Measurements from ENCODE around the gene PEX14. TPM values are rescaled to one million over a fixed set of nuclear protein-coding genes. Genes with fewer than 3 reads are reported as not detected.

The PEX14 gene
- total and polyA plus RNA-seq, 9 of the 15 experiments (the other 6 are each of a cell fraction or from before 2014, with no cell fraction given) = 2.6 to 45.7 (median 22.7) TPM

- 14% methylated on average over 16 of the region's 24 CpGs for WGBS (ENCODE audit: insufficient coverage, low coverage, missing lambda C conversion rate)
- TF ChIP-seq ZNF431 (CRISPR knock-in tag; IDR thresholded peaks at IDR 0.05) (no peak), ZNF140 (CRISPR knock-in tag; IDR thresholded peaks at IDR 0.05) (no peak), CEBPB (tag; IDR thresholded peaks at IDR 0.05) (no peak), SPI1 (IDR thresholded peaks at IDR 0.05; ENCODE audit: borderline replicate concordance, low read depth, low read length) (no peak), WHSC1 (IDR thresholded peaks at IDR 0.05; ENCODE audit: low read length) (no peak), SP2 (IDR thresholded peaks at IDR 0.05; ENCODE audit: extremely low read depth, low read depth, low read length, poor library complexity, severe bottlenecking) (no peak), ZKSCAN8 (CRISPR knock-in tag; IDR thresholded peaks at IDR 0.05) (no peak)
- POLR2A ChIA-PET = interaction anchor here (0.5 kb wide), 1 partner anchor 11 kb away, joined by 3 read pairs; no protein-coding TSS in a partner anchor
- intact Hi-C loops (cut with micrococcal nuclease) (no loop called here), in situ Hi-C loops (cut with MboI) (no loop called here)
- no peaks in the 10 kb centered on the region for H3K9me1 ChIP-seq (ENCODE audit: control insufficient read depth, insufficient read depth, low read length)
- no peak for DNase-seq (ENCODE audit: extremely low read depth in 1 of 4, low spot score in 3 of 4)
- H3K4me3 ChIP-seq = no peak overlapping the region
- no peak for ATAC-seq
- peaks cover 0 to 63% of the 10 kb centered on the region in 2 experiments; a peak in 3 of 5 replicates for H3K4me1 ChIP-seq (replicated peaks in 1 of 2; ENCODE audit: control insufficient read depth in 2 of 2, insufficient read depth in 2 of 2, low read length in 2 of 2)
- no peaks in the 10 kb centered on the region for H3K36me3 ChIP-seq (ENCODE audit: control insufficient read depth, insufficient read depth, low read length)
- no peak overlapping the region for H2AFZ ChIP-seq (ENCODE audit: low read depth, low read length)
- no peak overlapping the region for H3K27ac ChIP-seq (ENCODE audit: extremely low read depth, low read depth, low read length)
- H4K20me1 ChIP-seq (replicated peaks; ENCODE audit: control insufficient read depth, insufficient read depth, low read length) = peaks cover 16% of the 10 kb centered on the region
- H3K79me2 ChIP-seq (ENCODE audit: control insufficient read depth, insufficient read depth, low read length) = no peaks in the 10 kb centered on the region
- H3K27me3 ChIP-seq (ENCODE audit: control insufficient read depth in 2 of 2, insufficient read depth in 2 of 2, low read length in 2 of 2) = peaks cover 16 to 44% of the 10 kb centered on the region in 2 experiments; a peak in 4 of 5 replicates
- no peak overlapping the region for H3K9ac ChIP-seq (ENCODE audit: insufficient read depth in 1 of 2, low read depth in 2 of 2, low read length in 2 of 2)
- BruUV-seq (replicated peaks) = no TSS peak
- H3K9me3 ChIP-seq (replicated peaks; ENCODE audit: control insufficient read depth, insufficient read depth, low read depth, low read length) = no peaks in the 10 kb centered on the region
- CTCF ChIA-PET (ENCODE audit: low intra/inter-chr PET ratio) = interaction anchor here (0.6 kb wide), 1 partner anchor 1302 kb away, joined by 4 read pairs; no protein-coding TSS in a partner anchor
- no peak overlapping the region for H3K4me2 ChIP-seq (ENCODE audit: insufficient read depth, low read length)
- FAIRE-seq = no peak
Observed at GRCh38 chr1:10641976-10642375, 167.2 kb downstream of the PEX14 start.
